Keratinocyte (primary cell): ENCODE data around the gene OTOR. TPM values are rescaled to one million over a fixed set of nuclear protein-coding genes. Genes with fewer than 3 reads are reported as not detected.

ENCODE experiments used
- DNase-seq: peaks from one replicate; pipeline ENCODE4 v3.0.0-alpha.2; 2011; ENCODE audit warnings: low read depth, missing footprints, low spot score
- FAIRE-seq: peaks from 2 replicates; lab custom pipeline; 2011; peaks lifted over from hg19 to GRCh38; lab: Jason Lieb, UNC
- H2AFZ ChIP-seq: 2 replicates; pipeline ENCODE4 v1.6.0; 2012; ENCODE audit warnings: low read length, control low read depth, inconsistent platforms; ENCODE audit not compliant: control insufficient read depth
- H3K27ac ChIP-seq: 2 replicates; pipeline ENCODE4 v1.5.1; 2011; ENCODE audit warnings: low read length; ENCODE audit not compliant: control insufficient read depth, insufficient read depth
- H3K27me3 ChIP-seq: 3 replicates; pipeline ENCODE4 v1.6.0; 2011; ENCODE audit warnings: low read length; ENCODE audit not compliant: control insufficient read depth, insufficient read depth; ENCODE audit errors: extremely low read depth
- H3K36me3 ChIP-seq, 2 experiments: 2 replicates in 1 of 2; 3 replicates in 1 of 2; pipeline ENCODE4 v1.5.1; 2011; ENCODE audit warnings: low read length in 2 of 2, mild to moderate bottlenecking in 1 of 2; ENCODE audit not compliant: control insufficient read depth in 2 of 2, insufficient read depth in 2 of 2; ENCODE audit errors: extremely low read depth in 1 of 2
- H3K4me1 ChIP-seq: 3 replicates; pipeline ENCODE4 v1.5.1; 2011; ENCODE audit warnings: low read length; ENCODE audit not compliant: control insufficient read depth, insufficient read depth; ENCODE audit errors: extremely low read depth
- H3K4me2 ChIP-seq: 3 replicates; pipeline ENCODE4 v1.6.0; 2011; ENCODE audit warnings: low read depth, low read length; ENCODE audit not compliant: control insufficient read depth, insufficient read depth; ENCODE audit errors: extremely low read depth
- H3K4me3 ChIP-seq, 3 experiments: fragments of 200-600 bp in 1 of 3; sonication (generic) in 1 of 3; 2 replicates in 2 of 3; 3 replicates in 1 of 3; pipeline ENCODE4 v1.5.1; 2011 to 2016; ENCODE audit warnings: low read length in 3 of 3, mild to moderate bottlenecking in 3 of 3, control low read depth in 2 of 3, inconsistent platforms in 1 of 3, low read depth in 1 of 3, mixed read lengths in 1 of 3, mixed run types in 1 of 3, moderate library complexity in 1 of 3; ENCODE audit not compliant: control insufficient read depth in 2 of 3, insufficient read depth in 2 of 3; ENCODE audit errors: extremely low read depth in 1 of 3
- H3K79me2 ChIP-seq: 2 replicates; pipeline ENCODE4 v1.6.0; 2012; ENCODE audit warnings: low read length; ENCODE audit not compliant: control insufficient read depth, insufficient read depth
- H3K9ac ChIP-seq: 3 replicates; pipeline ENCODE4 v1.6.0; 2011; ENCODE audit warnings: low read length; ENCODE audit not compliant: control insufficient read depth, insufficient read depth; ENCODE audit errors: extremely low read depth
- H3K9me1 ChIP-seq: 3 replicates; pipeline ENCODE4 v1.6.0; 2011; ENCODE audit warnings: low read length; ENCODE audit not compliant: control insufficient read depth, insufficient read depth; ENCODE audit errors: extremely low read depth
- H3K9me3 ChIP-seq: 2 replicates; pipeline ENCODE4 v1.5.1; 2012; ENCODE audit warnings: low read depth, low read length; ENCODE audit not compliant: control insufficient read depth
- H4K20me1 ChIP-seq: 3 replicates; pipeline ENCODE4 v1.6.0; 2011; ENCODE audit warnings: low read length; ENCODE audit not compliant: control insufficient read depth, insufficient read depth; ENCODE audit errors: extremely low read depth
- EZH2 ChIP-seq: IDR thresholded peaks from one replicate; pipeline ENCODE4 v1.6.1; 2012; ENCODE audit warnings: inconsistent platforms, mild to moderate bottlenecking, low read length, moderate library complexity
- dilution Hi-C: fragments of 300-500 bp; cut with MboI; formaldehyde crosslinking; loops from one replicate; pipeline ENCODE4 v1.7.0; 2020; ENCODE audit warnings: low sequenced_read_pairs; ENCODE audit not compliant: extremely low pct_ligation_motif_present
- polyA plus RNA-seq, 5 experiments: library from polyadenylated mRNA; depleted of rRNA in 3 of 5; stranded (reverse) in 3 of 5; stranded (forward) in 1 of 5; unstranded in 1 of 5; fragments of >200 nt; gene quantifications; 1 replicate in 1 of 5; 2 replicates in 3 of 5; 3 replicates in 1 of 5; pipeline versions ENCODE4 v1.2.1 to v1.2.3, GENCODE V29; 2011 to 2012; ENCODE audit warnings: missing spikeins in 2 of 5, low read depth in 1 of 5, low replicate concordance in 1 of 5
- TF ChIP-seq, protein P1 (sequence below), 3 experiments: IDR thresholded peaks in 1 of 3; conservative IDR thresholded peaks in 1 of 3; optimal IDR thresholded peaks in 1 of 3; 2 replicates in 2 of 3; 3 replicates in 1 of 3; pipeline versions ENCODE3 to v1.5.1; 2011; ENCODE audit warnings: low read length in 3 of 3, mild to moderate bottlenecking in 3 of 3, moderate library complexity in 2 of 3, control low read depth in 1 of 3, inconsistent platforms in 1 of 3; ENCODE audit not compliant: insufficient read depth in 2 of 3; ENCODE audit errors: extremely low read depth in 1 of 3

Gene OTOR
- polyA plus RNA-seq, 1 donor (not counting 4 experiments of a cell fraction or from before 2014, with no cell fraction given): not detected

DNA sequence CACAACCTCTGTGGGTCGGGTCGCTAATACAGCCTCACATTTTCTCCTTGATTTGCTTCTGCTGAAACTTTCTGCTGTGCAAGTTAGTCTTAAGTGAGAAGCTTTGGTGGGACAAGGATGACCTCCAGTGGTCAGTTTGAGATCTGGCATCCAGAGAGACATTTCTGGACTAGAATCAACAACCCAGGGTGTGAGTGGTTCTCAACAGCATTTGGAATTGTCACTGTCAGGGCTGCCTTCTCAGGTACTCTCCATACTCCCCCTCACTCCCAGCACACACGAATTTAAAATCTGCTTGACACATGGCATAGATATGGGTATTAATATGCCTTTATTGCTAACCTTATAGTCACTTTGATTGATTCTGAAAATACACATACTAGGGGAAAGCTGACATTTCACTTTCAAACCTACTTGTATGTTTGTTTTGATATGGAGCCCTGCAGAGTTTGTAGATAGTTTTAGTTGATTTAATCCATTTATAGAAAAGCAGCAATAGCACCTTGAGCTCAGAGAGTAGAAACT lies 13.2 kb downstream of the OTOR start:
- Histone ChIP-seq H3K27ac (no peak overlapping the region), H3K9ac (no peak overlapping the region), H2AFZ (no peak overlapping the region), H3K4me2 (no peak overlapping the region), H3K36me3 (no peaks in the 10 kb centered on the region), H4K20me1 (no peaks in the 10 kb centered on the region), H3K4me3 (no peak overlapping the region), H3K9me1 (no peaks in the 10 kb centered on the region), H3K27me3 (no peaks in the 10 kb centered on the region), H3K9me3 (no peaks in the 10 kb centered on the region), H3K79me2 (no peaks in the 10 kb centered on the region), H3K4me1 (no peaks in the 10 kb centered on the region)
- DNase-seq (peak; percentile 28), FAIRE-seq (peak; percentile 46)
- dilution Hi-C loops: loop anchor here (25.0 kb wide), 1 partner anchor 249 kb away; no protein-coding TSS in a partner anchor
- no peak for TF ChIP-seq EZH2
- TF ChIP-seq, protein P1, sequence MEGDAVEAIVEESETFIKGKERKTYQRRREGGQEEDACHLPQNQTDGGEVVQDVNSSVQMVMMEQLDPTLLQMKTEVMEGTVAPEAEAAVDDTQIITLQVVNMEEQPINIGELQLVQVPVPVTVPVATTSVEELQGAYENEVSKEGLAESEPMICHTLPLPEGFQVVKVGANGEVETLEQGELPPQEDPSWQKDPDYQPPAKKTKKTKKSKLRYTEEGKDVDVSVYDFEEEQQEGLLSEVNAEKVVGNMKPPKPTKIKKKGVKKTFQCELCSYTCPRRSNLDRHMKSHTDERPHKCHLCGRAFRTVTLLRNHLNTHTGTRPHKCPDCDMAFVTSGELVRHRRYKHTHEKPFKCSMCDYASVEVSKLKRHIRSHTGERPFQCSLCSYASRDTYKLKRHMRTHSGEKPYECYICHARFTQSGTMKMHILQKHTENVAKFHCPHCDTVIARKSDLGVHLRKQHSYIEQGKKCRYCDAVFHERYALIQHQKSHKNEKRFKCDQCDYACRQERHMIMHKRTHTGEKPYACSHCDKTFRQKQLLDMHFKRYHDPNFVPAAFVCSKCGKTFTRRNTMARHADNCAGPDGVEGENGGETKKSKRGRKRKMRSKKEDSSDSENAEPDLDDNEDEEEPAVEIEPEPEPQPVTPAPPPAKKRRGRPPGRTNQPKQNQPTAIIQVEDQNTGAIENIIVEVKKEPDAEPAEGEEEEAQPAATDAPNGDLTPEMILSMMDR (optimal IDR thresholded peaks at IDR 0.05 in 1 of 3, IDR thresholded peaks at IDR 0.05 in 1 of 3, conservative IDR thresholded peaks at IDR 0.05 in 1 of 3; ENCODE audit: extremely low read depth in 1 of 3, insufficient read depth in 2 of 3, low read length in 3 of 3): peak; percentile 64 to 77 (median 76)

DNA sequence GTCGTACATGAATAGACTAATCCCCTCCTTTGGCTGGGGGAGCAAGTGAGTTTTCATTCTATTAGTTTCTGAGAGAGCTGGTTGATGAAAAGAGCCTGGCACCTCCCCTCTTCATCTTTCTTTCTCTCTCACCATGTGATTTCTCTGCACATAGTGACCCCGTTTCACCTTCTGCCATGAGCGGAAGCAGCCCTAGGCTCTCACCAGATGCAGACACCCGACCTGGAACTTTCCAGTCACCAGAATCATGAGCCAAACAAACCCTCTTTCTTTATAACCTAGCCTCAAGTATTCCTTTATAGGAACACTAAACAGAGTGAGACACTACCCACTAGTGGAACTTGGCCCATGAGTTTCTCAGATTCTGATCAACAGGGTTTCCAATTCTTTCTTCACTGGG lies 16.4 kb downstream of the OTOR start:
- Histone ChIP-seq H3K27me3 (no peaks in the 10 kb centered on the region), H3K4me2 (no peak overlapping the region), H4K20me1 (no peaks in the 10 kb centered on the region), H3K4me1 (no peaks in the 10 kb centered on the region), H3K36me3 (no peaks in the 10 kb centered on the region), H3K79me2 (no peaks in the 10 kb centered on the region), H3K9me3 (no peaks in the 10 kb centered on the region), H3K4me3 (no peak overlapping the region), H3K27ac (no peak overlapping the region), H2AFZ (no peak overlapping the region), H3K9ac (no peak overlapping the region), H3K9me1 (no peaks in the 10 kb centered on the region)
- TF ChIP-seq, protein P1 (optimal IDR thresholded peaks at IDR 0.05 in 1 of 3, IDR thresholded peaks at IDR 0.05 in 1 of 3, conservative IDR thresholded peaks at IDR 0.05 in 1 of 3; ENCODE audit: extremely low read depth in 1 of 3, insufficient read depth in 2 of 3, low read length in 3 of 3): no peak
- TF ChIP-seq EZH2: no peak
- DNase-seq (no peak), FAIRE-seq (no peak)
- dilution Hi-C loops: loop anchor here (25.0 kb wide), 1 partner anchor 252 kb away; no protein-coding TSS in a partner anchor
